C4-2B (cell line): ENCODE results near the gene ADAMTS16.

Source experiments
- H3K27ac ChIP-seq: fragments of 450-650 bp; 2 replicates; pipeline ENCODE4 v1.5.1; 2017
- ZFX ChIP-seq: fragments of 450-650 bp; IDR thresholded peaks from 2 replicates; pipeline ENCODE4 v1.6.1; 2017
- TF ChIP-seq, protein P1 (sequence below): fragments of 450-650 bp; conservative IDR thresholded peaks from 2 replicates; pipeline ENCODE4 v1.5.1; 2017; ENCODE audit warnings: mild to moderate bottlenecking

The ADAMTS16 gene

DNA sequence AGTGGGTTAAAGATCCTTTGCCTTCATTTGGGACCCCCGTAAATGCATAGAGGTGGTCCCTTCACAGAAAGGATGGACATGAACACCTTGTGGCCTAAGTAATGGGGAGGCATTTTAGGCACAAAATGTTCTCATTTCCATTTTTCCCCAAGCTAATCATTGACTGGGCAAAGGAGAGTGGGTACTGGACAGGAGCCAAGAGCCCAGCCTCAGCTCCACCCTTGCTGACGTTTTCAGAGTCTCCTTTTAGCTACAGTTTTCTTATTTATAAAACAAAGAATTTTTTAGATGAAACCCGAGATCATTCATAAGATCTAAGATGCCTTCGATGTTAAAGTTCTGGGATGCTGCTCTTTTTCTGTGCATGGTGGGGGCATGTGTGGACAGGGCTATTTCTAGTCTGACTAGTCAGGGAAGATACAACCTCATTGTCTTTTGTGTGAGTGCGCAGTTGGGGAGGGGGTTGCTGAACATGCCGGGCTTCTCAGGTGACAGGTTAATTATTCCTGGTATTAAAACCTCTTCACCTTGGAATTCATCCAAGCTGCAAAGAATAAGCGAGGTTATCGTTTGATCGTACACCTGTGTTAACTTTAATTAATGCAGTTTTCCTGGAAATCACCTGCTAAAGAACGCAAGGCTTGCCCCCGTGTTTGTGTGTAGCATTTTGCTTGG is 48.4 kb downstream of the ADAMTS16 start:
- no peak overlapping the region for H3K27ac ChIP-seq
- TF ChIP-seq ZFX = no peak
- TF ChIP-seq, protein P1, sequence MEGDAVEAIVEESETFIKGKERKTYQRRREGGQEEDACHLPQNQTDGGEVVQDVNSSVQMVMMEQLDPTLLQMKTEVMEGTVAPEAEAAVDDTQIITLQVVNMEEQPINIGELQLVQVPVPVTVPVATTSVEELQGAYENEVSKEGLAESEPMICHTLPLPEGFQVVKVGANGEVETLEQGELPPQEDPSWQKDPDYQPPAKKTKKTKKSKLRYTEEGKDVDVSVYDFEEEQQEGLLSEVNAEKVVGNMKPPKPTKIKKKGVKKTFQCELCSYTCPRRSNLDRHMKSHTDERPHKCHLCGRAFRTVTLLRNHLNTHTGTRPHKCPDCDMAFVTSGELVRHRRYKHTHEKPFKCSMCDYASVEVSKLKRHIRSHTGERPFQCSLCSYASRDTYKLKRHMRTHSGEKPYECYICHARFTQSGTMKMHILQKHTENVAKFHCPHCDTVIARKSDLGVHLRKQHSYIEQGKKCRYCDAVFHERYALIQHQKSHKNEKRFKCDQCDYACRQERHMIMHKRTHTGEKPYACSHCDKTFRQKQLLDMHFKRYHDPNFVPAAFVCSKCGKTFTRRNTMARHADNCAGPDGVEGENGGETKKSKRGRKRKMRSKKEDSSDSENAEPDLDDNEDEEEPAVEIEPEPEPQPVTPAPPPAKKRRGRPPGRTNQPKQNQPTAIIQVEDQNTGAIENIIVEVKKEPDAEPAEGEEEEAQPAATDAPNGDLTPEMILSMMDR = no peak

DNA sequence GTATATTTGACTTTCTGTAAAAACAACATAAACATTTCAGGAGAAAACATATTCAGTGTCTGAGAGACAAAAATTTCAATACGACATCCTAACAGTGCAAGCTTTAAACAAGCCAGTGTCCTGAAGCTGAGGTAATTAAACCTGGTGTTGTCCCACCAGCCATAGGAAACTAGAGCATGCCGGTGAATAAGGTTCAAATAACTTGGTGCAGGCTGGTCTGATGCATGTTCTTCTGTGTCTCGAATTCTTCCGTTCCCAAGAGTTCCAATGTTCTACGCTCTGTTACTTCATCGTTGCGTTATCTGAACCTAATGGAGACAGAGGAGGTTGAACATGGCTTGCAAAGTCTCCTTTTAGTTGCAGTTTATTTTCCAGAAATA is 48.9 kb downstream of the ADAMTS16 start:
- TF ChIP-seq, protein P1 = no peak
- no peak for TF ChIP-seq ZFX
- H3K27ac ChIP-seq = no peak overlapping the region

DNA sequence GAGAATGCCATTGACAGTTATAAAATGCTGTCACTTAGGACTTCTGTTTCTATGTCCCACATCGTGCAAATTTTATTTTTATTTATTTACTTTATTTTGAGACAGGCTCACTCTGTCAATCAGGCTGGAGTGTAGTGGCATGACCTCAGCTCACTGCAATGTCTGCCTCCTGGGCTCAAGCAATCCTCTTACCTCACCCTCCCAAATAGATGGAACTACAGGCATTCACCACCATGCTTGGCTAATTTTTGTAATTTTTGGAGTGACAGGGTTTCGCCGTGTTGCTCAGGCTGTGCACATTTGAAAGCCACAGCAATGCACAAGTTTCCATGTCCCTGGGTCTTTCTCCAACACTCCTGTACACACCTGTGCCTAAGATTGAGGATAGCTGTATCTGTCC is 51.8 kb downstream of the ADAMTS16 start:
- TF ChIP-seq ZFX = no peak
- TF ChIP-seq, protein P1 = no peak
- H3K27ac ChIP-seq = no peak overlapping the region

DNA sequence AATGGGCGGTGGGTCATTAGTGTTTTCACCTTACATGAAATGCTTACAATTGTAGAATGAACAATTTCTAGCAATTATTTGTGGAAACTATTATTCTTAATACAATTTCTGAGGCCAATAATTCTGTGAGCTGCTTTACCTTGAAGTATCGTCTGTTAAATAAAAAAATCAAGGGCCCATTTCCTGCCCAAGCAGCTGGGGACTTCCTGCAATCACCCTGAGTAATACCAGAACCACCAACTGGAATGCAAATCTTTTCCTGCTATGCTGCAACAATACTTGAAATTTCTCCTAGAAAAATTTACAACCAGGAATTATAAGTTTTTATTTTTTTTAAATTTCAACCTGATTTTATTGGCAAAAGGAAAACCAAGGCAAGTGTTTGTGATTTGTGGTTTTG is 52.6 kb downstream of the ADAMTS16 start:
- H3K27ac ChIP-seq = no peak overlapping the region
- TF ChIP-seq, protein P1 = no peak
- no peak for TF ChIP-seq ZFX

DNA sequence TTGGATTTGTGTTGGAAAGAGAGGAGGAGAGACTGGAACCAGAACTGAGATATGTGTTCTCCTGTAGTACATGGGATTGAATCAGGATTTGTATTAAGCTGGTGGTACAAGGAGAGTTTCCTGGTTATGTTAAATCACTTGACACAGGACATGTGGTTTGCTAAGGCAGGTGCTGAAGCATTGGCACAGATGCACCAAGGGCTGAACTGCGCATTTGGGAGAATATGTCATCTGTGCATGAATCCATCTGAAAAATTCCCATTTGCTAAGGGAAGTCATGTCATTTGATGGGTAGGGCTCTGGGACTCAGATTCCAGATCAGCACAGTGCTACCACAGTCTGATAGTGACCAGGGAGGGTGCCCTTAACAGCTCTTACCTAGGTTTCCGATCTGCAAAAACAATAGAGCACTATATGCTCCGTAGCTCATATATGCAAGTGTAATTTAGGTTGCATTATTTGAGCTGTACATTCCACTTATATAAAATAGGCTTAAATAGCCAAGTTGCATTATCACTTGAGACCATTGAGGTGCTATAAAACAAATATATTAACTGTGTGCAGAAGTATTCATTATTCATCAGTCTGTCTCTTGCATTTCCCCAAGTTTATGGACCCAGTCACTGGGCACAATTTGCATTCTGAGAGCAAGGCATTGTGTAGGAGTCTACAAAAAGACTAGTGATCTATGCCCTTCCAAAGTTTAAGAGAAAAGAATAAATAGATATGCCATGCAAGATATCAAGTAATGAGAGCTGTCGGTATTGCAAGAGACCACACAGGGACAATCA is 55.2 kb downstream of the ADAMTS16 start:
- TF ChIP-seq ZFX = no peak
- TF ChIP-seq, protein P1 = no peak
- no peak overlapping the region for H3K27ac ChIP-seq

DNA sequence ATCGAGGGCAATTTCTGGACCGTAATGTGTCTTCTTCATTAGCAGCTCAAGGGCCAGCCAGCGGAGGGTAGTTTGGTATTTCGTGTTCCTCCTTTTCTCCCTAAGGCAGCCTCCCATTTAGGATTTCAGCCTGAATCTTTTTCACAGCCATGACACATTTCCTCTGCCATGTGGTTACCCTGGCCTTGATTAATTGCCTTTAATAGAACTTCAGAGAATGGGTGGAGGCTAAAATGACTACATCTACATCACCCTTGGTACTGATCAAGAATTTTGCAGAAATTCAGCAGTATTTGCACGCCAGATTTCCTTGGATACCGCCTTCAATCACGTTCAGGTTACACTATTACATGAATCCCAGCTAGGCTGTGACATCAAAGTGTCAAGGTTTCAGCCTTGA is 58.0 kb downstream of the ADAMTS16 start:
- TF ChIP-seq ZFX = no peak
- TF ChIP-seq, protein P1 = no peak
- no peak overlapping the region for H3K27ac ChIP-seq

DNA sequence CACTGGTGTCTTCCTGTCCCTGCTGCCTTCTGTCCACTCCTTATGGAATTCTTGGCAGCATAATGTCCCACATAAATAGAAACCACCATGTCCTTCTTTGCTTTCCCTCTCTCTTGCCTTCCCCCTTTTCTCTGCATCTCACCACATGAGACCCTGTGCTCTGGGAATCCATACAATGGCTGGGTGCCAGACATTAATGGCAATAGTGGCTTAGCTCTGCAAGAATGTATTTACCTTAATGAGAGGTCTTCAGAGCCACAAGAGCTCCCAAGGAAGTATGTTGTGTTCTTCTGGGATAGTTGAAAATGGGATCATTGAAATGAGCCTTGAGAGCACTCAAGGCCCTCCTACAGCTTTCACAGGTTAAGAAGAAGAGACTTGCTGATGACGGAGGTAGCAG is 58.7 kb downstream of the ADAMTS16 start:
- TF ChIP-seq, protein P1 = no peak
- no peak for TF ChIP-seq ZFX
- H3K27ac ChIP-seq = no peak overlapping the region
